HCT116 (cell line): ENCODE results near the gene TMEM200C. TPM values are rescaled to one million over a fixed set of nuclear protein-coding genes. Genes with fewer than 3 reads are reported as not detected.

Experiments
- ATAC-seq: fragments of 200-7000 bp; cut with Tn5 transposase; 2 replicates; pipeline ENCODE4 v1.9.1; 2020; ENCODE audit warnings: mild to moderate bottlenecking, moderate library complexity
- BruUV-seq: library from RNA; stranded (reverse); fragments of 400-500 nt; replicated peaks from 2 replicates; lab custom pipeline; 2021; lab: Mats Ljungman, UMichigan
- CTCF ChIA-PET: fragments of 300-600 bp; sonication (Branson Sonifier 250); formaldehyde crosslinking; loops from one replicate; lab custom pipeline; 2021; ENCODE audit warnings: antibody characterized with exemption; lab: Charles Lee
- POLR2A ChIA-PET: fragments of 300-600, 350-600 bp; sonication (Branson Sonifier 250); formaldehyde crosslinking; loops from one replicate; lab custom pipeline; 2021; ENCODE audit warnings: antibody characterized with exemption; lab: Charles Lee
- RAD21 ChIA-PET, 2 experiments: fragments of 300-600 bp; sonication (Branson Sonifier 250); formaldehyde crosslinking; loops; one replicate each; lab custom pipeline; 2023; ENCODE audit warnings: low total read pairs in 2 of 2; ENCODE audit not compliant: uncharacterized antibody in 2 of 2, unreplicated experiment in 2 of 2, low non-redundant PET in 1 of 2; lab: Charles Lee
- DNase-seq: peaks from one replicate; pipeline ENCODE4 v3.0.0-alpha.2; 2010; ENCODE audit warnings: low read depth, low spot score
- H2AFZ ChIP-seq: fragments of 200-600 bp; shearing (Covaris generic), sonication (generic); 2 replicates; pipeline ENCODE4 v1.6.1; 2017; ENCODE audit warnings: low read depth, mixed run types, mixed read lengths, antibody characterized with exemption, low read length; ENCODE audit not compliant: poor library complexity, severe bottlenecking
- H3K27ac ChIP-seq: 2 replicates; pipeline ENCODE4 v1.5.1; 2012; ENCODE audit warnings: low read depth, low read length
- H3K27me3 ChIP-seq: fragments of 200-600 bp; sonication (generic); 2 replicates; pipeline ENCODE4 v1.6.1; 2016; ENCODE audit warnings: mixed run types, low read length, mixed read lengths; ENCODE audit not compliant: insufficient read depth
- H3K36me3 ChIP-seq, 2 experiments: fragments of 200-500 bp in 1 of 2; fragments of 200-600 bp in 1 of 2; sonication (Bioruptor generic) in 1 of 2; sonication (generic) in 1 of 2; 2 replicates each; pipeline versions ENCODE4 v1.5.1 to v1.6.1; 2014 to 2016; ENCODE audit warnings: low read length in 2 of 2, inconsistent platforms in 1 of 2, mixed read lengths in 1 of 2, mixed run types in 1 of 2; ENCODE audit not compliant: insufficient read depth in 2 of 2, control insufficient read depth in 1 of 2
- H3K4me1 ChIP-seq, 2 experiments: fragments of 200-600 bp in 1 of 2; sonication (generic) in 1 of 2; 2 replicates each; pipeline versions ENCODE4 v1.5.1 to v1.6.1; 2012 to 2017; ENCODE audit warnings: low read length in 2 of 2, inconsistent platforms in 1 of 2, mild to moderate bottlenecking in 1 of 2, mixed read lengths in 1 of 2, mixed run types in 1 of 2, moderate library complexity in 1 of 2; ENCODE audit not compliant: insufficient read depth in 2 of 2, control insufficient read depth in 1 of 2
- H3K4me2 ChIP-seq: fragments of 200-600 bp; sonication (generic); 2 replicates; pipeline ENCODE4 v1.6.1; 2017; ENCODE audit warnings: mixed run types, low read length, mixed read lengths
- H3K4me3 ChIP-seq, 2 experiments: fragments of 200-600 bp in 1 of 2; sonication (generic) in 1 of 2; replicated peaks in 1 of 2; 2 replicates each; pipeline ENCODE4 v1.5.1; 2011 to 2016; ENCODE audit warnings: low read length in 2 of 2, control low read depth in 1 of 2, low read depth in 1 of 2, mild to moderate bottlenecking in 1 of 2, mixed read lengths in 1 of 2, mixed run types in 1 of 2
- H3K79me2 ChIP-seq: fragments of 200-600 bp; sonication (generic); 2 replicates; pipeline ENCODE4 v1.6.1; 2017; ENCODE audit warnings: mild to moderate bottlenecking, mixed run types, low read length, moderate library complexity, mixed read lengths; ENCODE audit not compliant: insufficient read depth
- H3K9ac ChIP-seq: fragments of 200-600 bp; sonication (generic); 2 replicates; pipeline ENCODE4 v1.6.1; 2016; ENCODE audit warnings: low read length, mixed read lengths
- H3K9me2 ChIP-seq: fragments of 200-600 bp; sonication (generic), shearing (Covaris generic); 2 replicates; pipeline ENCODE4 v1.6.1; 2017; ENCODE audit warnings: mixed run types, mild to moderate bottlenecking, moderate library complexity; ENCODE audit not compliant: insufficient read depth
- H3K9me3 ChIP-seq, 2 experiments: fragments of 200-500 bp in 1 of 2; fragments of 200-600 bp in 1 of 2; sonication (Bioruptor generic) in 1 of 2; sonication (generic) in 1 of 2; 2 replicates each; pipeline ENCODE4 v1.6.1; 2014 to 2017; ENCODE audit warnings: low read length in 2 of 2, mixed read lengths in 2 of 2, inconsistent platforms in 1 of 2, low read depth in 1 of 2, mild to moderate bottlenecking in 1 of 2, mixed run types in 1 of 2, moderate library complexity in 1 of 2; ENCODE audit not compliant: control insufficient read depth in 1 of 2, insufficient read depth in 1 of 2
- H4K20me1 ChIP-seq: fragments of 200-600 bp; sonication (generic), shearing (Covaris generic); 2 replicates; pipeline ENCODE4 v1.6.1; 2017; ENCODE audit warnings: mixed run types, mild to moderate bottlenecking, moderate library complexity; ENCODE audit not compliant: insufficient read depth
- CBX3 ChIP-seq: IDR thresholded peaks from 2 replicates; pipeline ENCODE4 v1.6.1; 2012; ENCODE audit warnings: low read depth
- EZH2phosphoT487 ChIP-seq: fragments of 200-600 bp; IDR thresholded peaks from 2 replicates; pipeline ENCODE4 v1.6.1; 2018; ENCODE audit warnings: antibody characterized with exemption, borderline replicate concordance
- FOSL1 ChIP-seq: IDR thresholded peaks from 2 replicates; pipeline ENCODE4 v1.6.1; 2012; ENCODE audit warnings: low read depth
- SIN3A ChIP-seq: IDR thresholded peaks from 2 replicates; pipeline ENCODE4 v1.6.1; 2012; ENCODE audit warnings: low read depth
- SP1 ChIP-seq: IDR thresholded peaks from 2 replicates; pipeline ENCODE4 v1.6.1; 2012; ENCODE audit warnings: low read depth
- SRF ChIP-seq: IDR thresholded peaks from 2 replicates; pipeline ENCODE4 v1.6.1; 2012; ENCODE audit warnings: low read depth
- YY1 ChIP-seq: IDR thresholded peaks from 2 replicates; pipeline ENCODE4 v1.6.1; 2011; ENCODE audit warnings: low read length, low read depth, moderate library complexity, mild to moderate bottlenecking; ENCODE audit not compliant: insufficient replicate concordance; ENCODE audit errors: extremely low read depth
- ZFX ChIP-seq: fragments of 450-650 bp; IDR thresholded peaks from 2 replicates; pipeline ENCODE4 v1.6.1; 2017
- ZNF274 ChIP-seq: fragments of 200-500 bp; sonication (Bioruptor generic); IDR thresholded peaks from 2 replicates; pipeline ENCODE4 v1.6.1; 2014; ENCODE audit warnings: mild to moderate bottlenecking, low read depth, low read length, inconsistent platforms
- intact Hi-C: fragments of 100-400 bp; cut with micrococcal nuclease; formaldehyde crosslinking; loops from 2 replicates; pipeline ENCODE4 v1.10.0; 2022
- total RNA-seq: library from RNA; stranded (reverse); gene quantifications from one replicate; pipeline ENCODE4 v1.2.1, GENCODE V29; 2021; ENCODE audit not compliant: unreplicated experiment
- TF ChIP-seq, protein P1 (sequence below): IDR thresholded peaks from 2 replicates; pipeline ENCODE4 v1.6.1; 2012; ENCODE audit warnings: low read depth
- TF ChIP-seq, protein P2 (sequence below), 3 experiments: fragments of 200-600 bp in 1 of 3; sonication (generic) in 1 of 3; IDR thresholded peaks in 2 of 3; conservative IDR thresholded peaks in 1 of 3; 2 replicates each; pipeline ENCODE4 v1.5.1; 2012 to 2017; ENCODE audit warnings: low read depth in 2 of 3, low read length in 2 of 3, antibody characterized with exemption in 1 of 3, borderline replicate concordance in 1 of 3, control low read depth in 1 of 3, mild to moderate bottlenecking in 1 of 3, mixed read lengths in 1 of 3, mixed run types in 1 of 3, moderate library complexity in 1 of 3; ENCODE audit not compliant: insufficient read depth in 1 of 3
- TF ChIP-seq, protein P3 (sequence below): IDR thresholded peaks from 2 replicates; pipeline ENCODE4 v1.6.1; 2012
- TF ChIP-seq, protein P4 (sequence below): IDR thresholded peaks from 2 replicates; pipeline ENCODE4 v1.6.1; 2011; ENCODE audit warnings: mild to moderate bottlenecking, low read length, moderate library complexity; ENCODE audit not compliant: insufficient replicate concordance; ENCODE audit errors: extremely low read depth

TMEM200C gene
- total RNA-seq, 1 experiment from 2014 or later, result not detected

DNA sequence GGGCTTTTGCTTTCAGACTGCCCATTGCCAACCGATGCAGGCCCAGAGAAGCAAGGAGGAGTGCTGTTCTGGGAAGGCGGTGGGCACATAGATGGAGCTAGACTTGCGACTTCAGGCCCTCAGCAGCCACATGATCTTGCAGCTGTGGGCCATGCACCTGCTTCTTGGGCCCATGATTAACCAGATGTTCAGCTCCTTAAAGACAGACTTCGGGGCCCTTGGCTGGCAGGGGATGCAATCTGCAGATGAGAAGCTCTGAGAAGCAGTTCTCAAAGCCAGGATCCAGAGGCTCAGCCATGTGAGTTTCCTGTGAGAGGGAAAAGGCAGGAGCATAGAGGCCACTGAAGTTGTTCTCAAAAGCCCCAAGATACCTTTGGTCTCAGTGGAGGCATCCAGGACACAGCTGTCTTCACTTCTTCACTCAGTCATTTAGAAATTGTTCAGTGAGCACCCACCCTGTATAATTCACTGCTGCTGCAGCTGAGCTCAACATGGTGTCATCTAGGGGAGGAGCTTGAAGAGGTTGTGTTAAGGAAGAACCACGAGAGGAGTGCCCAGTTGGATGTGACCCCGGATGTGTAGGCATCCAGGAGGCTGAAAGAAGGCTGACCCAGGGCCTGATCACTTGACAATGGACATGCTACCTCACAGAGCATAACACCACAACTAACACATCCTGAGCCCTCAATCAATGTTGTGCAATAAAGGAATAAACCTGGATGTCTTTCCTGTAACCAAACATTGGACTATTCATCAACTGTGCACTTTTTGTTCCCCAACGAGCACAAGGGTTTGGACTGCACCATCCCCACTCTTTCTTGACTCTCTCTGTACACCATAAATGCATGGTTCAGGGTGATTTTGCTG lies 44.7 kb upstream of the TMEM200C start:
- Histone ChIP-seq H3K27me3 (no peaks in the 10 kb centered on the region), H4K20me1 (no peaks in the 10 kb centered on the region), H2AFZ (no peak overlapping the region), H3K36me3 (no peaks in the 10 kb centered on the region), H3K9ac (no peak overlapping the region), H3K9me3 (peaks cover 0 to 15% of the 10 kb centered on the region in 2 experiments; a peak in 2 of 4 replicates), H3K27ac (no peak overlapping the region), H3K9me2 (no peaks in the 10 kb centered on the region), H3K4me1 (no peaks in the 10 kb centered on the region), H3K4me2 (no peak overlapping the region), H3K79me2 (no peaks in the 10 kb centered on the region), H3K4me3 (no peak overlapping the region)
- ATAC-seq (no peak), DNase-seq (no peak)
- no TSS peak for BruUV-seq
- ChIA-PET RAD21 (no interaction called here), CTCF (no interaction called here), POLR2A (no interaction called here)
- TF ChIP-seq ZNF274, result no peak
- TF ChIP-seq, protein P1, sequence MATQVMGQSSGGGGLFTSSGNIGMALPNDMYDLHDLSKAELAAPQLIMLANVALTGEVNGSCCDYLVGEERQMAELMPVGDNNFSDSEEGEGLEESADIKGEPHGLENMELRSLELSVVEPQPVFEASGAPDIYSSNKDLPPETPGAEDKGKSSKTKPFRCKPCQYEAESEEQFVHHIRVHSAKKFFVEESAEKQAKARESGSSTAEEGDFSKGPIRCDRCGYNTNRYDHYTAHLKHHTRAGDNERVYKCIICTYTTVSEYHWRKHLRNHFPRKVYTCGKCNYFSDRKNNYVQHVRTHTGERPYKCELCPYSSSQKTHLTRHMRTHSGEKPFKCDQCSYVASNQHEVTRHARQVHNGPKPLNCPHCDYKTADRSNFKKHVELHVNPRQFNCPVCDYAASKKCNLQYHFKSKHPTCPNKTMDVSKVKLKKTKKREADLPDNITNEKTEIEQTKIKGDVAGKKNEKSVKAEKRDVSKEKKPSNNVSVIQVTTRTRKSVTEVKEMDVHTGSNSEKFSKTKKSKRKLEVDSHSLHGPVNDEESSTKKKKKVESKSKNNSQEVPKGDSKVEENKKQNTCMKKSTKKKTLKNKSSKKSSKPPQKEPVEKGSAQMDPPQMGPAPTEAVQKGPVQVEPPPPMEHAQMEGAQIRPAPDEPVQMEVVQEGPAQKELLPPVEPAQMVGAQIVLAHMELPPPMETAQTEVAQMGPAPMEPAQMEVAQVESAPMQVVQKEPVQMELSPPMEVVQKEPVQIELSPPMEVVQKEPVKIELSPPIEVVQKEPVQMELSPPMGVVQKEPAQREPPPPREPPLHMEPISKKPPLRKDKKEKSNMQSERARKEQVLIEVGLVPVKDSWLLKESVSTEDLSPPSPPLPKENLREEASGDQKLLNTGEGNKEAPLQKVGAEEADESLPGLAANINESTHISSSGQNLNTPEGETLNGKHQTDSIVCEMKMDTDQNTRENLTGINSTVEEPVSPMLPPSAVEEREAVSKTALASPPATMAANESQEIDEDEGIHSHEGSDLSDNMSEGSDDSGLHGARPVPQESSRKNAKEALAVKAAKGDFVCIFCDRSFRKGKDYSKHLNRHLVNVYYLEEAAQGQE, result no peak
- no peak for TF ChIP-seq EZH2phosphoT487
- TF ChIP-seq, protein P2, sequence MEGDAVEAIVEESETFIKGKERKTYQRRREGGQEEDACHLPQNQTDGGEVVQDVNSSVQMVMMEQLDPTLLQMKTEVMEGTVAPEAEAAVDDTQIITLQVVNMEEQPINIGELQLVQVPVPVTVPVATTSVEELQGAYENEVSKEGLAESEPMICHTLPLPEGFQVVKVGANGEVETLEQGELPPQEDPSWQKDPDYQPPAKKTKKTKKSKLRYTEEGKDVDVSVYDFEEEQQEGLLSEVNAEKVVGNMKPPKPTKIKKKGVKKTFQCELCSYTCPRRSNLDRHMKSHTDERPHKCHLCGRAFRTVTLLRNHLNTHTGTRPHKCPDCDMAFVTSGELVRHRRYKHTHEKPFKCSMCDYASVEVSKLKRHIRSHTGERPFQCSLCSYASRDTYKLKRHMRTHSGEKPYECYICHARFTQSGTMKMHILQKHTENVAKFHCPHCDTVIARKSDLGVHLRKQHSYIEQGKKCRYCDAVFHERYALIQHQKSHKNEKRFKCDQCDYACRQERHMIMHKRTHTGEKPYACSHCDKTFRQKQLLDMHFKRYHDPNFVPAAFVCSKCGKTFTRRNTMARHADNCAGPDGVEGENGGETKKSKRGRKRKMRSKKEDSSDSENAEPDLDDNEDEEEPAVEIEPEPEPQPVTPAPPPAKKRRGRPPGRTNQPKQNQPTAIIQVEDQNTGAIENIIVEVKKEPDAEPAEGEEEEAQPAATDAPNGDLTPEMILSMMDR (IDR thresholded peaks at IDR 0.05 in 2 of 3, conservative IDR thresholded peaks at IDR 0.05 in 1 of 3; ENCODE audit: borderline replicate concordance in 1 of 3, insufficient read depth in 1 of 3, low read depth in 2 of 3, low read length in 2 of 3), result no peak
- no peak for TF ChIP-seq SIN3A
- TF ChIP-seq ZFX, result no peak
- TF ChIP-seq SP1, result no peak
- no peak for TF ChIP-seq SRF
- no peak for TF ChIP-seq FOSL1
- TF ChIP-seq CBX3, result no peak
- no peak for TF ChIP-seq YY1
- TF ChIP-seq, protein P3, sequence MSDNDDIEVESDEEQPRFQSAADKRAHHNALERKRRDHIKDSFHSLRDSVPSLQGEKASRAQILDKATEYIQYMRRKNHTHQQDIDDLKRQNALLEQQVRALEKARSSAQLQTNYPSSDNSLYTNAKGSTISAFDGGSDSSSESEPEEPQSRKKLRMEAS, result no peak
- TF ChIP-seq, protein P4, sequence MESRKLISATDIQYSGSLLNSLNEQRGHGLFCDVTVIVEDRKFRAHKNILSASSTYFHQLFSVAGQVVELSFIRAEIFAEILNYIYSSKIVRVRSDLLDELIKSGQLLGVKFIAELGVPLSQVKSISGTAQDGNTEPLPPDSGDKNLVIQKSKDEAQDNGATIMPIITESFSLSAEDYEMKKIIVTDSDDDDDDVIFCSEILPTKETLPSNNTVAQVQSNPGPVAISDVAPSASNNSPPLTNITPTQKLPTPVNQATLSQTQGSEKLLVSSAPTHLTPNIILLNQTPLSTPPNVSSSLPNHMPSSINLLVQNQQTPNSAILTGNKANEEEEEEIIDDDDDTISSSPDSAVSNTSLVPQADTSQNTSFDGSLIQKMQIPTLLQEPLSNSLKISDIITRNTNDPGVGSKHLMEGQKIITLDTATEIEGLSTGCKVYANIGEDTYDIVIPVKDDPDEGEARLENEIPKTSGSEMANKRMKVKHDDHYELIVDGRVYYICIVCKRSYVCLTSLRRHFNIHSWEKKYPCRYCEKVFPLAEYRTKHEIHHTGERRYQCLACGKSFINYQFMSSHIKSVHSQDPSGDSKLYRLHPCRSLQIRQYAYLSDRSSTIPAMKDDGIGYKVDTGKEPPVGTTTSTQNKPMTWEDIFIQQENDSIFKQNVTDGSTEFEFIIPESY, result no peak
- intact Hi-C loops, result no loop called here
